ENCODE data around the gene SUSD1.

SUSD1 gene

DNA sequence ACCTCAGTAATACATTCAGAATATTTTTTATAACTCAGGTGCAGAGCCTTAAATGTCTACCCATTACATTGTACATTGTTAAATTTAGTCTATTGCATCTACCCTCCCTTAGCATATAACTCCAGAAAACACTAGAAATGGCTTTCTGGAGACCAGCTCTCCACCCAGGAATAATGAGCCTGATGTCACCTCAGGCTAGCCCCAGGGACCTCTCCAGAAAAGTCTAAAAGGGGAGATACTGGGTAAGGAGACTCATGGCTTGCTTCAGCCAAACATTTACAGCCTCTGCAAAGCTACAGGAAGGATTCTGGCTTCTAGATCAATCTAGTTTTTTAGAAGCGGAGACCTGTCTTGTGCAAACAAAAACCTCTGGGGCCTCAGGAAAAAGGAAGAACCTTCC is 13.8 kb upstream of the SUSD1 start:
- H3K9me3 ChIP-seq (ENCODE audit: control insufficient read depth, low read length): no peaks in the 10 kb centered on the region
- no peaks in the 10 kb centered on the region for H3K27me3 ChIP-seq (replicated peaks; ENCODE audit: control insufficient read depth, insufficient read depth, low read length)
- H3K36me3 ChIP-seq (ENCODE audit: control insufficient read depth, insufficient read depth, low read length, severe bottlenecking): no peaks in the 10 kb centered on the region
- no peak overlapping the region for H3K4me3 ChIP-seq (ENCODE audit: low read length)
- no peak overlapping the region for H3K9ac ChIP-seq (ENCODE audit: low read length)
- peaks cover 3% of the 10 kb centered on the region for H3K4me1 ChIP-seq (ENCODE audit: control insufficient read depth, insufficient read depth, low read length)
- DNase-seq (ENCODE audit: low read depth): no peak

DNA sequence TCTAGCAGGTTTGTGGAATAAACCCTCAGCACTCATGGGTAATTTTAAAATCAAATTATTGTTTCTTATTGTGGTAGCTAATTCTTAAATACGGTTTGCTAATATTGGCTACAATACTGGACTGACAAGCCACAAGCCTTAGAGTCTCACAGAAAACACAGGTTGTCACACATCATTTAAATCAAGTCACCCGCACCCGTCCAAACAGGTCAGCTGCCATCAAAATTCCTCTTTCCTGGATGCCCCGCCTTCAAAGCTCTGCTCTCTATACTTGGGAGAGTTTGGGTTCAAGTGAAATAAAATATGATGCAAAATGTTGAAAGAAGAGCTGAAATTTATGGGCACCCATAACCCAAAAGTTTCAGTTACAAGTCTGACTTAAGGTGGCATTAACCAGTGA is 12.3 kb upstream of the SUSD1 start:
- Histone ChIP-seq H3K4me3 (ENCODE audit: low read length) (no peak overlapping the region), H3K9ac (ENCODE audit: low read length) (no peak overlapping the region), H3K36me3 (ENCODE audit: control insufficient read depth, insufficient read depth, low read length, severe bottlenecking) (no peaks in the 10 kb centered on the region), H3K9me3 (ENCODE audit: control insufficient read depth, low read length) (no peaks in the 10 kb centered on the region), H3K27me3 (replicated peaks; ENCODE audit: control insufficient read depth, insufficient read depth, low read length) (no peaks in the 10 kb centered on the region), H3K4me1 (ENCODE audit: control insufficient read depth, insufficient read depth, low read length) (no peaks in the 10 kb centered on the region)
- no peak for DNase-seq (ENCODE audit: low read depth)

DNA sequence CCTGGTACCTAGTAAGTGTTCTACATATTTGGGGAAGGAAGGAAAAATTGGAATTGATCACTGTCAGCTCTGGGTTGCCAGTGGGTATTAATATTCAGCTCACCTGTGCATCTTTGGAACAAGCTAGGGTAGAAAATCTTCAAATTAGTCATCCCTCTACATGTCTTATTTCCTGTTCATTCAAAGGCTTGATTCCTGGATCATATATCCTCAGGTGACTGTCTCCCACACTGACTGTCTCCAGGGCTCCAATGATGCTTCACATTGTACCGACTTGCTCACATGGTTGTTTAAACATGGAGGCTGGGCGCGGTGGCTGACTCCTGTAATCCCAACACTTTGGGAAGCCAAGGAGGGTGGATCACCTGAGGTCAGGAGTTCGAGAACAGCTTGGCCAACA is 11.6 kb upstream of the SUSD1 start:
- no peak overlapping the region for H3K4me3 ChIP-seq (ENCODE audit: low read length)
- DNase-seq (ENCODE audit: low read depth): no peak
- H3K27me3 ChIP-seq (replicated peaks; ENCODE audit: control insufficient read depth, insufficient read depth, low read length): no peaks in the 10 kb centered on the region
- H3K4me1 ChIP-seq (ENCODE audit: control insufficient read depth, insufficient read depth, low read length): no peaks in the 10 kb centered on the region
- no peaks in the 10 kb centered on the region for H3K36me3 ChIP-seq (ENCODE audit: control insufficient read depth, insufficient read depth, low read length, severe bottlenecking)
- no peak overlapping the region for H3K9ac ChIP-seq (ENCODE audit: low read length)
- no peaks in the 10 kb centered on the region for H3K9me3 ChIP-seq (ENCODE audit: control insufficient read depth, low read length)

DNA sequence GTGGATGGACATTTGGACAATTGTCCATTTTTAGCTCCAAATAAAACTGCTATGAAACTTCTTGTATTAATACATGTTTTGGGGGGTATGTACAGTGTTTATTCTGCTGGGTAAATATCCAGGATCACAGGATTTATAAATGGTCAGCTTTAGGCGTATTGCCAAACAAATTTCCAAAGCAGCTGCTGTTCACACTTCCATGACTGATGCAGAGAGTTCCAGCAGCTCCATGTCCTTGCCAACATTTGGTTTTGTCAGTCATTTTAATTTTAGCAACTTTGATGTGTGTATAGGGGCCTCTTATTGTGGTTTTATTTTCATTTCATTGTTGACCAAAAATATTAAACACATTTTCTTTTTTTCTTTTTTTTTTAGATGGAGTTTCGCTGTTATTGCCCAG is 9.8 kb upstream of the SUSD1 start:
- no peaks in the 10 kb centered on the region for H3K9me3 ChIP-seq (ENCODE audit: control insufficient read depth, low read length)
- H3K27me3 ChIP-seq (replicated peaks; ENCODE audit: control insufficient read depth, insufficient read depth, low read length): no peaks in the 10 kb centered on the region
- no peak overlapping the region for H3K4me3 ChIP-seq (ENCODE audit: low read length)
- no peaks in the 10 kb centered on the region for H3K4me1 ChIP-seq (ENCODE audit: control insufficient read depth, insufficient read depth, low read length)
- H3K9ac ChIP-seq (ENCODE audit: low read length): no peak overlapping the region
- no peak for DNase-seq (ENCODE audit: low read depth)
- no peaks in the 10 kb centered on the region for H3K36me3 ChIP-seq (ENCODE audit: control insufficient read depth, insufficient read depth, low read length, severe bottlenecking)

DNA sequence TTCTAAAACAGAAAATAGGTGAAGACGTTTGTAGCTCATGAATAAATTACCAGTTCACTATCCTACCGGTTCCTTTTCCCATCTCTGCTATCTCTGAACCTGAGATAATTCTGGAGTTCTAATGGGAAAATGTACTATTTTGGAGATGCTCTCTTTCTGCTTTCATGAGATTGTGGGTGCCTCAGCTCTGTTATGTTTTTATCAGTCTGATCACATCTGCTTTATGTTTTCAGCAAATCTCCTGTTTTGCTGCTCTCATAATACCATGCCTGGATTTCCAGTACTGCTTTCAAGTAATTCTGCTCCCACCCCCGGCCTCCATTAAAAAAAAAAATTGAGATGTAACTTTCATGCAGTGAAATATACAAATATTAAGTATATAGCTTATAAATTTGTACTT is 9.1 kb upstream of the SUSD1 start:
- Histone ChIP-seq H3K4me1 (ENCODE audit: control insufficient read depth, insufficient read depth, low read length) (peaks cover 4% of the 10 kb centered on the region), H3K36me3 (ENCODE audit: control insufficient read depth, insufficient read depth, low read length, severe bottlenecking) (no peaks in the 10 kb centered on the region), H3K9me3 (ENCODE audit: control insufficient read depth, low read length) (no peaks in the 10 kb centered on the region), H3K9ac (ENCODE audit: low read length) (no peak overlapping the region), H3K4me3 (ENCODE audit: low read length) (no peak overlapping the region), H3K27me3 (replicated peaks; ENCODE audit: control insufficient read depth, insufficient read depth, low read length) (no peaks in the 10 kb centered on the region)
- DNase-seq (ENCODE audit: low read depth): no peak

DNA sequence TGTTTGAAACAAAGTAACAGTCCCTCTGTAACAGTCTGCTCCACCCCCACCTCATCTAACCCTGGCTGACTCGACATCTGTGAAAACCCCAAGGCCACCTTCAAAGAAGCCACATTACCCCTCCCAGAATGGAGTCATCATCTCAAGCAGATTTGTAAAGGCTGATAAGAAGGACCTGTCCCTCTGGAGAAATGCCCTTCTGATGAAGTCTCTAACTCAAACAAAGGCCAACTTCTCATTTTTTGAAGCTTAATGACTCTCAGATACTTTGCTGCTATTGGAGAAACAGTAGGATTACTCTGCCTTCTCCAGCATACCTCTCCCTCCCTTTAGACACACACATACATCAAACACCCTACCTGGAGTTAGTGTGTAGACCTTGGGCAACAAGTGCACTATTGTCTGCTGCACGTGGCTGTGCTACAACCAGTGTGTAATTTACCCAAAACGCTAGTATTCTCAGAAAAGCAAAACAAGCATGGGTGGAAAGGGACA is 5.3 kb upstream of the SUSD1 start:
- Histone ChIP-seq H3K27me3 (replicated peaks; ENCODE audit: control insufficient read depth, insufficient read depth, low read length) (no peaks in the 10 kb centered on the region), H3K4me1 (ENCODE audit: control insufficient read depth, insufficient read depth, low read length) (peaks cover 14% of the 10 kb centered on the region), H3K9ac (ENCODE audit: low read length) (no peak overlapping the region), H3K4me3 (ENCODE audit: low read length) (no peak overlapping the region), H3K9me3 (ENCODE audit: control insufficient read depth, low read length) (no peaks in the 10 kb centered on the region), H3K36me3 (ENCODE audit: control insufficient read depth, insufficient read depth, low read length, severe bottlenecking) (no peaks in the 10 kb centered on the region)
- DNase-seq (ENCODE audit: low read depth): no peak

DNA sequence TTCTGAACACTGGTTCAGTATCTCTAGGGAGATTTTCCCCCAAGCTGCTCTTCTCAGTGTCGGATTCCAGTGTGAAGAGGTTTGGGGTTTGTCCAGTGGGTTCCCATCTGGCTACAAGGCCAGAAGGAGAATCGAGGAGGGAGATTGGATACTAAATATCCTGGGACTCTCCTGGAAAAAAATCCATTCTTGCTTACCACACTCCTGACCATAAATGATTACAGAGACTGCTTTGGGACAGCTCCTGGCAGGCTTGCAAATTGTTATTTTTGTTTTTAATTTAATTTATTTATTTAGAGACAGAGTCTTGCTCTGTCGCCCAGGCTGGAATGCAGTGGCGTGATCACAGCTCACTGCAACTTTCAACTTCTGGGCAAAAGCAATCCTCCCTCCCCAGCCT is 4.7 kb upstream of the SUSD1 start:
- Histone ChIP-seq H3K36me3 (ENCODE audit: control insufficient read depth, insufficient read depth, low read length, severe bottlenecking) (no peaks in the 10 kb centered on the region), H3K4me3 (ENCODE audit: low read length) (no peak overlapping the region), H3K9me3 (ENCODE audit: control insufficient read depth, low read length) (no peaks in the 10 kb centered on the region), H3K27me3 (replicated peaks; ENCODE audit: control insufficient read depth, insufficient read depth, low read length) (no peaks in the 10 kb centered on the region), H3K9ac (ENCODE audit: low read length) (no peak overlapping the region), H3K4me1 (ENCODE audit: control insufficient read depth, insufficient read depth, low read length) (peaks cover 14% of the 10 kb centered on the region)
- peak; percentile 50 for DNase-seq (ENCODE audit: low read depth)

DNA sequence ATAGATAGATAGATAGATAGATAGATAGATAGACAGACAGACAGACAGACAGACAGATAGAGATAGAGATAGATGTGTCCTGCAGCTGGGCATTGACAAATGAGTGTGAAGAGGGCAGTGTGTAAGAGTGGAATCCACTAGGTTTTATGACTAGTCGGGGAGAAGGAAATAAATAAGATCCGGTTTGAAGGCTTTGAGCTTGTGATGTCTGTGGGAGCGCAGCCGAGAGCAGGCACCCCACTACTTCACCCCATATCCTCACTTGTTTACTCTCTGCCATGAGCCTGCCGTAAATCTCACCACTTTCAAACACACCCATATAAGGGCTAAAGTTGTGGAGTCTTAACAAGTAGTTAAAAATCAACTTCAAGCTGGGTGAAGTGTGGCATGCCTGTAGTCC is 1.4 kb upstream of the SUSD1 start:
- Histone ChIP-seq H3K36me3 (ENCODE audit: control insufficient read depth, insufficient read depth, low read length, severe bottlenecking) (no peaks in the 10 kb centered on the region), H3K4me3 (ENCODE audit: low read length) (no peak overlapping the region), H3K9me3 (ENCODE audit: control insufficient read depth, low read length) (no peaks in the 10 kb centered on the region), H3K4me1 (ENCODE audit: control insufficient read depth, insufficient read depth, low read length) (peaks cover 19% of the 10 kb centered on the region), H3K9ac (ENCODE audit: low read length) (no peak overlapping the region), H3K27me3 (replicated peaks; ENCODE audit: control insufficient read depth, insufficient read depth, low read length) (no peaks in the 10 kb centered on the region)
- DNase-seq (ENCODE audit: low read depth): no peak

DNA sequence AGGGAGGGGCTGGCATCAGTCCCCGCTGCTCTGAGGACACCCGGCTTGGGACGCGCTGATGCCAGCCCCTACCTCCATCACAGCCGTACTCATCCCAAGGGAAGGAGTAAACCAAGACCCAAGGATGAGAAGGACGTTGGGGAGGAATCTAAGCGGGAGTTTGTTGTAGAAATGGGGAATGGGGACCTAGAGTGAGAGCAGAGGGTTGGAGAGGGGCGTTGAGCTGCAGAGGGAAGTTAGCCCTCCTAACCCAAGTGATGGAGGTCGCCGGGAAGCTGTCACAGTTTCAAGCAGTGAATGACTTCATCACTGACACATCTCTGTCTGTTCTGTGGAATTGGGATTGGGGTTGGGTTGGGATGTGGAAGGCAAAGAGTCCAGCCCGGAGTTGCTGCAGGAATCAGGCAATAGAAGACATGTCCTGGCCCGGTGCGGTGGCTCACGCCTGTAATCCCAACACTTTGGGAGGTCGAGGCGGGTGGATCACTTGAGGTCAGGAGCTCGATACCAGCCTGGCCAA is 759 bp upstream of the SUSD1 start:
- peak overlapping the region; percentile 75 for H3K4me3 ChIP-seq (ENCODE audit: low read length)
- peaks cover 19% of the 10 kb centered on the region for H3K4me1 ChIP-seq (ENCODE audit: control insufficient read depth, insufficient read depth, low read length)
- peak overlapping the region; percentile 83 for H3K9ac ChIP-seq (ENCODE audit: low read length)
- DNase-seq (ENCODE audit: low read depth): no peak
- H3K27me3 ChIP-seq (replicated peaks; ENCODE audit: control insufficient read depth, insufficient read depth, low read length): no peaks in the 10 kb centered on the region
- no peaks in the 10 kb centered on the region for H3K9me3 ChIP-seq (ENCODE audit: control insufficient read depth, low read length)
- H3K36me3 ChIP-seq (ENCODE audit: control insufficient read depth, insufficient read depth, low read length, severe bottlenecking): no peaks in the 10 kb centered on the region

DNA sequence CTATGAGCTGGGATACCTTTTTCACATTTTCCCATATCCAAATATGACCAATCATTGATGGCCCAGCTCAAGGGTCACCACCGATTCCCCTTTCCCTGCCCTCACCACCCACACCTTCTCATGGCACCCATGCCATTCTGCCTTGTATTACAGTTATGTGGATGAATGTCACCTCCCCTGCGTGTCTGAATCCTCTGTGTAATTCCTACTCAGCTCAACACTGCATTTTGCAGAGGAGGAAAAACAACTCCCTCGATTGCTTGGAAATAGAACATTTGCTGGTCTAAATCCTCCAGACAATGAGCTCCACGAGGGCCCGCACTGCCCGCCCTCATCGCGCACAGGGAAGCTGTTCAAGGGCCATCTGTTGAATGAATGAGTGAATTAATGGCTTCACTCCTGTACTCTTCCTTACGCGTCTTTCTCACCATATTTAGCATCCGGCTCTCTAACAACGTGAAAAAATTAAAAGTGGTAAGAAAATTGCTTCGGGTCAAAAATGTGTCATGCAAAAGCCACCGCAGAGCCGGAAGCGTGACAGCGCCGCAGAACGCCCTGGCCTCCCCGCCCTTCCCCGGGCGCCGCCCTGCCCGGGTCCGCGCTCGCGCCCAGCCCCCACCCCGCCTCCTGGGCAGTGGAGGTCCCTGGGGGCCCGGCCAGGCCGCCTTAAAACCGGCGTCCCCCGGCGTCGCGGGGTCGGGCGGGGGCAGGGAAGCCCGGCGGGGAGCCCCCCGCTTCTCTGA is 704 bp downstream of the SUSD1 start:
- Histone ChIP-seq H3K36me3 (ENCODE audit: control insufficient read depth, insufficient read depth, low read length, severe bottlenecking) (no peaks in the 10 kb centered on the region), H3K9me3 (ENCODE audit: control insufficient read depth, low read length) (no peaks in the 10 kb centered on the region), H3K9ac (ENCODE audit: low read length) (peak overlapping the region; percentile 83), H3K27me3 (replicated peaks; ENCODE audit: control insufficient read depth, insufficient read depth, low read length) (no peaks in the 10 kb centered on the region), H3K4me1 (ENCODE audit: control insufficient read depth, insufficient read depth, low read length) (peaks cover 24% of the 10 kb centered on the region), H3K4me3 (ENCODE audit: low read length) (peak overlapping the region; percentile 75)
- DNase-seq (ENCODE audit: low read depth): peak; percentile 70

DNA sequence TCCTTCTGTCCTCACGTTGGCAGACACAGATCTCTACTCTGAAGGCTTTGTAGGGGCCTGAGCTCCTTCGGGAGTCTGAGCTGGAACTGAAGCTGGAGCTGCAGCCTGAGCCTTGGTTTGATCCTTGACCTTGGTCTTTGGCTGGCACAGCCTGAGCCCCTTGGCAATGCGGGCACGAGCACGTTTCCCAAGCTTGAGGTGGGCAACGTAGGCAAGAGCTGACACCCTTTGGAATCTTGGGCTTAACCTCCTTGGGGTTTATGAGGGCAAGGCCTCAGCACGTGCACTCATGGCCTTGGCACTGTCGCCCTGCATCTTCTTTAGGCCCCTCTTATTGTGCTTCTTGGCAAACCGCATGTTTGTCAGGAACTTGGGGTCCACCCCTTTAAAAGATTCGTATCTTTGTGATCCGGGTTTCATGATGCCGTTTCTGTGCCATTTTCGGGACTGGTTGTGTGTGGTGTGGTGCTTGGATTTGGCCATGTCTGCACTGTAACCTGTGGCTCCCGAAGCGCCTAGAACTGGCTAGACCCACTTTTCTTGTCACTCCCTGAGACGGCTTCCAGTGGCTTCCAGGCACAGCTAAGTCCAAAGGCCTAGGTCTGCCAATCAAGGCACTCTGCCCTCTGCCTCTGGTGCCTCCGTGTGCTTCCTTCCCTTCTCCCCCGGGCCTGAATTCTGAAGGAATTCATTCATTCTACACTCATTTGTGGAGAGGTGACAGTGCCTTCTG is 1.4 kb downstream of the SUSD1 start:
- no peak for DNase-seq (ENCODE audit: low read depth)
- H3K36me3 ChIP-seq (ENCODE audit: control insufficient read depth, insufficient read depth, low read length, severe bottlenecking): no peaks in the 10 kb centered on the region
- H3K9ac ChIP-seq (ENCODE audit: low read length): no peak overlapping the region
- no peak overlapping the region for H3K4me3 ChIP-seq (ENCODE audit: low read length)
- H3K4me1 ChIP-seq (ENCODE audit: control insufficient read depth, insufficient read depth, low read length): peaks cover 19% of the 10 kb centered on the region
- no peaks in the 10 kb centered on the region for H3K27me3 ChIP-seq (replicated peaks; ENCODE audit: control insufficient read depth, insufficient read depth, low read length)
- H3K9me3 ChIP-seq (ENCODE audit: control insufficient read depth, low read length): no peaks in the 10 kb centered on the region

Measured in adipocyte (in vitro differentiated cells).